Hepatocyte (in vitro differentiated cells): ENCODE data around the gene PINLYP. TPM values are rescaled to one million over a fixed set of nuclear protein-coding genes. Genes with fewer than 3 reads are reported as not detected.

Experiments used
- DNase-seq: peaks from one replicate; pipeline ENCODE4 v3.0.0-alpha.2; 2016; ENCODE audit warnings: low spot score
- H2AFZ ChIP-seq: fragments of 200-600 bp; sonication (generic); 2 replicates; pipeline ENCODE4 v1.6.0; 2016; ENCODE audit warnings: antibody characterized with exemption, mild to moderate bottlenecking
- H3K27ac ChIP-seq: fragments of 200-600 bp; sonication (generic); 2 replicates; pipeline ENCODE4 v1.5.1; 2016; ENCODE audit warnings: mild to moderate bottlenecking
- H3K27me3 ChIP-seq: fragments of 200-600 bp; sonication (generic); 2 replicates; pipeline ENCODE4 v1.6.1; 2016
- H3K36me3 ChIP-seq: fragments of 200-600 bp; sonication (generic); replicated peaks from 2 replicates; pipeline ENCODE4 v1.5.1; 2016; ENCODE audit warnings: low read depth; ENCODE audit not compliant: insufficient read depth
- H3K4me1 ChIP-seq: fragments of 200-600 bp; sonication (generic); 2 replicates; pipeline ENCODE4 v1.5.1; 2016; ENCODE audit warnings: mild to moderate bottlenecking, moderate library complexity; ENCODE audit not compliant: insufficient read depth
- H3K4me2 ChIP-seq: fragments of 200-600 bp; sonication (generic); 2 replicates; pipeline ENCODE4 v1.6.0; 2016
- H3K4me3 ChIP-seq: fragments of 200-600 bp; sonication (generic); 2 replicates; pipeline ENCODE4 v1.5.1; 2016; ENCODE audit warnings: mild to moderate bottlenecking
- H3K79me2 ChIP-seq: fragments of 200-600 bp; sonication (generic); 2 replicates; pipeline ENCODE4 v1.6.0; 2017; ENCODE audit warnings: mild to moderate bottlenecking
- H3K9me2 ChIP-seq: fragments of 200-600 bp; sonication (generic); replicated peaks from 2 replicates; pipeline ENCODE4 v1.6.0; 2017; ENCODE audit warnings: mild to moderate bottlenecking; ENCODE audit not compliant: insufficient read depth
- H3K9me3 ChIP-seq: fragments of 200-600 bp; sonication (generic); 2 replicates; pipeline ENCODE4 v1.5.1; 2016; ENCODE audit warnings: low read depth, mild to moderate bottlenecking
- H4K20me1 ChIP-seq: fragments of 200-600 bp; sonication (generic); 2 replicates; pipeline ENCODE4 v1.6.0; 2016; ENCODE audit warnings: mild to moderate bottlenecking; ENCODE audit not compliant: insufficient read depth, poor library complexity, severe bottlenecking
- CTCF ChIP-seq: fragments of 200-600 bp; sonication (generic); IDR thresholded peaks from 2 replicates; pipeline ENCODE4 v1.5.1; 2016; ENCODE audit warnings: antibody characterized with exemption, mild to moderate bottlenecking; ENCODE audit not compliant: poor library complexity
- EZH2 ChIP-seq: fragments of 200-600 bp; sonication (generic); IDR thresholded peaks from 2 replicates; pipeline ENCODE4 v1.6.1; 2016; ENCODE audit warnings: antibody characterized with exemption, mild to moderate bottlenecking, borderline replicate concordance
- EZH2phosphoT487 ChIP-seq: fragments of 200-600 bp; sonication (generic); IDR thresholded peaks from one replicate; pipeline ENCODE4 v1.6.1; 2018; ENCODE audit warnings: antibody characterized with exemption, mild to moderate bottlenecking, low read depth, moderate library complexity; ENCODE audit not compliant: unreplicated experiment, severe bottlenecking
- WGBS: methylation state at CpG from one replicate; pipeline ENCODE4 v1.1.6; 2016; ENCODE audit warnings: low lambda C conversion rate; ENCODE audit errors: missing lambda C conversion rate; 5-methylcytosine and 5-hydroxymethylcytosine counted together
- polyA plus RNA-seq: library from polyadenylated mRNA; unstranded; fragments of >200 nt; fragmentation: Nextera tagmentation; extraction: Ambion mirVana; gene quantifications from 2 replicates; pipeline ENCODE4 v1.2.1, GENCODE V29; 2016
- total RNA-seq: library from RNA; depleted of rRNA; stranded (reverse); fragments of >200 nt; gene quantifications from 2 replicates; pipeline ENCODE4 v1.2.3, GENCODE V29; 2014

Gene PINLYP
- total and polyA plus RNA-seq, 2 experiments from 2014 or later, result 4.6 to 11.4 TPM

GRCh38 chr19:43606569-43607229 lies 31.1 kb downstream of the PINLYP start:
- Histone ChIP-seq H3K27me3 (no peaks in the 10 kb centered on the region), H3K4me3 (no peak overlapping the region), H3K79me2 (no peaks in the 10 kb centered on the region), H3K36me3 (no peaks in the 10 kb centered on the region), H3K27ac (no peak overlapping the region), H3K4me2 (no peak overlapping the region), H3K9me3 (no peaks in the 10 kb centered on the region), H3K9me2 (no peaks in the 10 kb centered on the region), H2AFZ (no peak overlapping the region), H4K20me1 (no peaks in the 10 kb centered on the region), H3K4me1 (no peaks in the 10 kb centered on the region)
- TF ChIP-seq CTCF (no peak), EZH2phosphoT487 (no peak), EZH2 (no peak)
- no peak for DNase-seq
- 95% methylated on average over 7 of the region's 7 CpGs for WGBS

GRCh38 chr19:43607238-43608205 lies 31.9 kb downstream of the PINLYP start:
- WGBS, result 95% methylated on average over 21 of the region's 28 CpGs
- Histone ChIP-seq H3K36me3 (no peaks in the 10 kb centered on the region), H3K27ac (no peak overlapping the region), H2AFZ (no peak overlapping the region), H3K27me3 (no peaks in the 10 kb centered on the region), H3K4me2 (no peak overlapping the region), H3K4me1 (no peaks in the 10 kb centered on the region), H3K9me3 (no peaks in the 10 kb centered on the region), H3K9me2 (no peaks in the 10 kb centered on the region), H4K20me1 (no peaks in the 10 kb centered on the region), H3K4me3 (no peak overlapping the region), H3K79me2 (peaks cover 8% of the 10 kb centered on the region)
- TF ChIP-seq EZH2 (no peak), CTCF (no peak), EZH2phosphoT487 (no peak)
- no peak for DNase-seq

- H3K4me3 ChIP-seq, result no peak overlapping the region
- no peaks in the 10 kb centered on the region for H3K9me3 ChIP-seq
- H3K9me2 ChIP-seq, result no peaks in the 10 kb centered on the region
- H3K4me1 ChIP-seq, result no peaks in the 10 kb centered on the region
- peaks cover 14% of the 10 kb centered on the region for H3K79me2 ChIP-seq
- no peak for DNase-seq
- no peaks in the 10 kb centered on the region for H3K36me3 ChIP-seq
- no peak overlapping the region for H2AFZ ChIP-seq
- no peaks in the 10 kb centered on the region for H4K20me1 ChIP-seq
- no peak overlapping the region for H3K27ac ChIP-seq
- 91% methylated on average over 7 of the region's 7 CpGs for WGBS
- no peaks in the 10 kb centered on the region for H3K27me3 ChIP-seq
- TF ChIP-seq EZH2 (no peak), CTCF (no peak), EZH2phosphoT487 (no peak)
- no peak overlapping the region for H3K4me2 ChIP-seq
Observed at GRCh38 chr19:43609872-43610271, 34.3 kb downstream of the PINLYP start.
